Measurements from ENCODE around the gene GNE.

DNA sequence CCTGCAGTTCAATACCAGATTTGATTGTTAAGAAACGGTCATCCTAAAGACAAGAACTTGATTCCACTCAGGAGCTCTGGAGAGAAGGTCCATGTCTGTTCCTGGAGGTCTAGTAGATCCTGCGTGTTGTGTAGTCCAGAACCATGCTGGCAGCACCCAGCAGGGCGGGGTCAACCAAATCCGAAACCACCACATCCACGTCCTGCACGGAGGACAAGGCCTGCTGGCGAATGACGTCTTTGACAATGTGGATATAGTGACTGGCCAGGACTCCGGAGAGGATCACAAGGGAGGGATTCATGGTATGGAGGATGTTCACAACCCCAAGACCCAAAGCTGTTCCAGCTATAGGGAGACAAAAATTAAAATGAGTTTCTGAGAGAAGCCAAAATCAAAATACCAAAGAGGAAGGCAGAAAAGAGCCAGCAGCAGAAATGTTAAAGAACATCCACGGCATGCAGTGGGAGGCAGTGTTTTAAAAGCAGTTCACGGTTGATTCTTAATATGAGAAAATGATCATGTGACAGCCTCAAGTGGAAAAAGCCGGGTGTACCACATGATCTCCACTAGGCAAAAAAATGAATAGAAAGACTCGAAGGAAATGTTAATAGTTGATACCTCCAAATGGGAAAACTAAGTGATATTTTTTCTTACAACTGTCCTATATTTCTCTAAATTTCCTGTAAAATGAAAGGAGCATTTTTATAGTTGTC is 40.8 kb downstream of the GNE start:
- no peak for TF ChIP-seq CTCF (IDR thresholded peaks at IDR 0.05)
- no peak for TF ChIP-seq POLR2A (IDR thresholded peaks at IDR 0.05)

All from esophagus squamous epithelium (tissue), 4 donors.